Muscle of leg (tissue), 16 donors: Measurements from ENCODE around the gene CNOT8. TPM values are rescaled to one million over a fixed set of nuclear protein-coding genes. Genes with fewer than 3 reads are reported as not detected.

Source experiments
- DNase-seq: peaks from one replicate; pipeline ENCODE4 v3.0.0; 2013
- H3K27ac ChIP-seq: one replicate; pipeline ENCODE4 v1.5.1; 2013; ENCODE audit warnings: mild to moderate bottlenecking, low read length, control low read depth
- H3K27me3 ChIP-seq: one replicate; pipeline ENCODE4 v1.6.1; 2013; ENCODE audit warnings: low read length; ENCODE audit not compliant: control insufficient read depth, insufficient read depth
- H3K36me3 ChIP-seq: one replicate; pipeline ENCODE4 v1.6.1; 2013; ENCODE audit warnings: low read length; ENCODE audit not compliant: control insufficient read depth, insufficient read depth
- H3K4me1 ChIP-seq: one replicate; pipeline ENCODE4 v1.6.1; 2013; ENCODE audit warnings: low read length; ENCODE audit not compliant: control insufficient read depth, insufficient read depth
- H3K4me3 ChIP-seq: one replicate; pipeline ENCODE4 v1.5.1; 2013; ENCODE audit warnings: low read length, control low read depth
- H3K9me3 ChIP-seq: replicated peaks from 2 replicates; pipeline ENCODE4 v1.6.1; 2013; ENCODE audit warnings: low read depth, low read length; ENCODE audit not compliant: control insufficient read depth
- WGBS: methylation state at CpG from one replicate; pipeline ENCODE4 v1.1.5; 2013; ENCODE audit warnings: missing lambda C conversion rate; ENCODE audit not compliant: insufficient coverage; 5-methylcytosine and 5-hydroxymethylcytosine counted together
- long read RNA-seq, 11 donors: transcript quantifications; one replicate each; lab custom pipeline, GENCODE V29; 2026
- polyA plus RNA-seq, 8 donors: library from polyadenylated mRNA; unstranded; fragments of 120-200 nt; gene quantifications; one replicate each; pipeline versions ENCODE4 v1.2.1 to v1.2.3, GENCODE V29; 2013; ENCODE audit warnings: inconsistent platforms in 1 of 8, low replicate concordance in 1 of 8; ENCODE audit not compliant: insufficient read length in 8 of 8, insufficient read depth in 1 of 8
- total RNA-seq: library from RNA; stranded (reverse); fragments of 120-200 nt; gene quantifications from one replicate; pipeline ENCODE4 v1.2.4, GENCODE V29; 2013

Gene CNOT8
- 39.2 TPM for total RNA-seq
- 10 to 100 TPM; 35.3 to 44.9 (median 38.4) TPM for polyA plus RNA-seq
- long read RNA-seq, donor 1, partial matches to known transcripts, result 0 of 4 reads
- long read RNA-seq, donor 1, other reads (novel, unspliced or antisense), result 0 of 4 reads
- long read RNA-seq, donor 2, partial matches to known transcripts, result 0 of 3 reads
- long read RNA-seq, donor 2, other reads (novel, unspliced or antisense), result 0 of 3 reads
- long read RNA-seq, donor 3, transcript CNOT8-202 (7 exons, 2,604 nt), result major isoform, 5 of 14 reads
- long read RNA-seq, donor 3, transcript CNOT8-201 (7 exons, 2,528 nt), result major isoform, 5 of 14 reads
- long read RNA-seq, donor 3, partial matches to known transcripts, result 0 of 14 reads
- long read RNA-seq, donor 3, other reads (novel, unspliced or antisense), result 0 of 14 reads
- long read RNA-seq, donor 4, partial matches to known transcripts, result 0 of 3 reads
- long read RNA-seq, donor 4, other reads (novel, unspliced or antisense), result 0 of 3 reads
- long read RNA-seq, donor 5, transcript CNOT8-202 (7 exons, 2,604 nt), result minor isoform, 7 of 53 reads
- long read RNA-seq, donor 5, transcript CNOT8-201 (7 exons, 2,528 nt), result major isoform, 18 of 53 reads
- long read RNA-seq, donor 5, partial matches to known transcripts, result 22 of 53 reads
- long read RNA-seq, donor 5, other reads (novel, unspliced or antisense), result 0 of 53 reads
- long read RNA-seq, donor 6, transcript CNOT8-201 (7 exons, 2,528 nt), result major isoform, 12 of 32 reads
- long read RNA-seq, donor 6, partial matches to known transcripts, result 11 of 32 reads
- long read RNA-seq, donor 6, other reads (novel, unspliced or antisense), result 0 of 32 reads
- long read RNA-seq, donor 7, transcript CNOT8-201 (7 exons, 2,528 nt), result major isoform, 8 of 17 reads
- long read RNA-seq, donor 7, partial matches to known transcripts, result 5 of 17 reads
- long read RNA-seq, donor 7, other reads (novel, unspliced or antisense), result 0 of 17 reads
- long read RNA-seq, donor 8, transcript CNOT8-201 (7 exons, 2,528 nt), result major isoform, 13 of 14 reads
- long read RNA-seq, donor 8, partial matches to known transcripts, result 0 of 14 reads
- long read RNA-seq, donor 8, other reads (novel, unspliced or antisense), result 0 of 14 reads
- long read RNA-seq, donor 9, transcript CNOT8-201 (7 exons, 2,528 nt), result major isoform, 5 of 9 reads
- long read RNA-seq, donor 9, partial matches to known transcripts, result 0 of 9 reads
- long read RNA-seq, donor 9, other reads (novel, unspliced or antisense), result 0 of 9 reads
- long read RNA-seq, donor 10, transcript CNOT8-201 (7 exons, 2,528 nt), result major isoform, 8 of 26 reads
- long read RNA-seq, donor 10, partial matches to known transcripts, result 12 of 26 reads
- long read RNA-seq, donor 10, other reads (novel, unspliced or antisense), result 0 of 26 reads
- long read RNA-seq, donor 11, transcript CNOT8-202 (7 exons, 2,604 nt), result major isoform, 6 of 13 reads
- long read RNA-seq, donor 11, transcript CNOT8-201 (7 exons, 2,528 nt), result minor isoform, 5 of 13 reads
- long read RNA-seq, donor 11, partial matches to known transcripts, result 0 of 13 reads
- long read RNA-seq, donor 11, other reads (novel, unspliced or antisense), result 0 of 13 reads

- Histone ChIP-seq H3K27ac (peak within 1 kb of the TSS; percentile 100), H3K4me3 (peak within 1 kb of the TSS; percentile 69), H3K27me3 (no peaks in the 10 kb centered on the region), H3K9me3 (no peaks in the 10 kb centered on the region), H3K36me3 (peaks cover 4% of the 10 kb centered on the region), H3K4me1 (peaks cover 22% of the 10 kb centered on the region)
- peak; percentile 99 for DNase-seq
- WGBS, result under 1% methylated on average over 48 of the region's 65 CpGs
Measured at GRCh38 chr5:154858297-154858971, at the start of gene CNOT8. CNOT8 (plus strand) TSS chr5:154858627; CDS start chr5:154863279, 4,652 bp downstream.

GRCh38 chr5:154811239-154811638 lies 47.2 kb upstream of the CNOT8 start:
- peaks cover 59% of the 10 kb centered on the region for H3K36me3 ChIP-seq
- no peaks in the 10 kb centered on the region for H3K27me3 ChIP-seq
- no peaks in the 10 kb centered on the region for H3K4me1 ChIP-seq
- 89% methylated on average over 5 of the region's 7 CpGs for WGBS
- no peak overlapping the region for H3K27ac ChIP-seq
- H3K9me3 ChIP-seq, result no peaks in the 10 kb centered on the region
- no peak for DNase-seq
- H3K4me3 ChIP-seq, result no peak overlapping the region

- no peak overlapping the region for H3K27ac ChIP-seq
- DNase-seq, result peak; percentile 63
- H3K9me3 ChIP-seq, result no peaks in the 10 kb centered on the region
- WGBS, result no CpG with 5 or more reads among the region's 3 CpGs
- no peak overlapping the region for H3K4me3 ChIP-seq
- peaks cover 64% of the 10 kb centered on the region for H3K36me3 ChIP-seq
- no peaks in the 10 kb centered on the region for H3K4me1 ChIP-seq
- H3K27me3 ChIP-seq, result no peaks in the 10 kb centered on the region
Measured at GRCh38 chr5:154811653-154812465, 46.6 kb upstream of the CNOT8 start.

- no peaks in the 10 kb centered on the region for H3K27me3 ChIP-seq
- 50% methylated on average over 2 of the region's 4 CpGs for WGBS
- no peak for DNase-seq
- peaks cover 74% of the 10 kb centered on the region for H3K36me3 ChIP-seq
- H3K4me3 ChIP-seq, result no peak overlapping the region
- no peaks in the 10 kb centered on the region for H3K9me3 ChIP-seq
- no peaks in the 10 kb centered on the region for H3K4me1 ChIP-seq
- H3K27ac ChIP-seq, result no peak overlapping the region
Measured at GRCh38 chr5:154813158-154813557, 45.3 kb upstream of the CNOT8 start.

GRCh38 chr5:154813736-154814135 lies 44.7 kb upstream of the CNOT8 start:
- 77% methylated on average over 5 of the region's 10 CpGs for WGBS
- Histone ChIP-seq H3K27ac (no peak overlapping the region), H3K4me1 (no peaks in the 10 kb centered on the region), H3K27me3 (no peaks in the 10 kb centered on the region), H3K9me3 (no peaks in the 10 kb centered on the region), H3K4me3 (no peak overlapping the region), H3K36me3 (peaks cover 73% of the 10 kb centered on the region)
- DNase-seq, result no peak

- no peak overlapping the region for H3K4me3 ChIP-seq
- no peaks in the 10 kb centered on the region for H3K9me3 ChIP-seq
- 94% methylated on average over 7 of the region's 11 CpGs for WGBS
- H3K4me1 ChIP-seq, result no peaks in the 10 kb centered on the region
- no peak for DNase-seq
- H3K36me3 ChIP-seq, result peaks cover 84% of the 10 kb centered on the region
- H3K27ac ChIP-seq, result no peak overlapping the region
- H3K27me3 ChIP-seq, result no peaks in the 10 kb centered on the region
Measured at GRCh38 chr5:154815025-154815424, 43.4 kb upstream of the CNOT8 start.

- Histone ChIP-seq H3K36me3 (peaks cover 89% of the 10 kb centered on the region), H3K27me3 (no peaks in the 10 kb centered on the region), H3K4me3 (no peak overlapping the region), H3K27ac (no peak overlapping the region), H3K4me1 (no peaks in the 10 kb centered on the region), H3K9me3 (no peaks in the 10 kb centered on the region)
- 70% methylated on average over 3 of the region's 5 CpGs for WGBS
- no peak for DNase-seq
Measured at GRCh38 chr5:154815684-154816247, 42.7 kb upstream of the CNOT8 start.

GRCh38 chr5:154816891-154817492 lies 41.4 kb upstream of the CNOT8 start:
- H3K36me3 ChIP-seq, result peaks cover 90% of the 10 kb centered on the region
- 88% methylated on average over 1 of the region's 5 CpGs for WGBS
- no peak for DNase-seq
- H3K9me3 ChIP-seq, result no peaks in the 10 kb centered on the region
- no peak overlapping the region for H3K4me3 ChIP-seq
- no peaks in the 10 kb centered on the region for H3K27me3 ChIP-seq
- H3K27ac ChIP-seq, result no peak overlapping the region
- H3K4me1 ChIP-seq, result no peaks in the 10 kb centered on the region
